Progenitor cell of endocrine pancreas (in vitro differentiated cells): ENCODE results near the gene ARID1B. TPM values are rescaled to one million over a fixed set of nuclear protein-coding genes. Genes with fewer than 3 reads are reported as not detected.

Source experiments
- DNase-seq: peaks from one replicate; pipeline ENCODE4 v3.0.0; 2021; ENCODE audit warnings: low spot score; ENCODE audit not compliant: unreplicated experiment
- H3K27ac Mint-ChIP-seq: 2 replicates; pipeline ENCODE4 v1.8.0; 2021; ENCODE audit warnings: mild to moderate bottlenecking, moderate library complexity, mixed read lengths
- H3K27me3 Mint-ChIP-seq: 2 replicates; pipeline ENCODE4 v1.8.0; 2021; ENCODE audit warnings: mixed read lengths
- H3K36me3 Mint-ChIP-seq: 2 replicates; pipeline ENCODE4 v1.8.0; 2022; ENCODE audit warnings: mixed read lengths; ENCODE audit not compliant: insufficient read depth
- H3K4me1 Mint-ChIP-seq: 2 replicates; pipeline ENCODE4 v1.8.0; 2021; ENCODE audit warnings: low read depth, mixed read lengths
- H3K4me3 Mint-ChIP-seq: 2 replicates; pipeline ENCODE4 v1.8.0; 2021; ENCODE audit warnings: low read depth, mild to moderate bottlenecking, moderate library complexity, mixed read lengths
- H3K9me3 Mint-ChIP-seq: 2 replicates; pipeline ENCODE4 v1.8.0; 2021; ENCODE audit warnings: low read depth, mixed read lengths
- total RNA-seq: library from RNA; stranded (reverse); gene quantifications from 2 replicates; pipeline ENCODE4 v1.2.1, GENCODE V29; 2021
- TF ChIP-seq, protein P1 (sequence below): fragments of 200-600 bp; sonication (generic); IDR thresholded peaks from one replicate; pipeline ENCODE4 v1.5.0; 2021; ENCODE audit warnings: antibody characterized with exemption, mild to moderate bottlenecking; ENCODE audit not compliant: unreplicated experiment

The ARID1B gene
- total RNA-seq, 1 donor from 2014 or later: 152 TPM

DNA sequence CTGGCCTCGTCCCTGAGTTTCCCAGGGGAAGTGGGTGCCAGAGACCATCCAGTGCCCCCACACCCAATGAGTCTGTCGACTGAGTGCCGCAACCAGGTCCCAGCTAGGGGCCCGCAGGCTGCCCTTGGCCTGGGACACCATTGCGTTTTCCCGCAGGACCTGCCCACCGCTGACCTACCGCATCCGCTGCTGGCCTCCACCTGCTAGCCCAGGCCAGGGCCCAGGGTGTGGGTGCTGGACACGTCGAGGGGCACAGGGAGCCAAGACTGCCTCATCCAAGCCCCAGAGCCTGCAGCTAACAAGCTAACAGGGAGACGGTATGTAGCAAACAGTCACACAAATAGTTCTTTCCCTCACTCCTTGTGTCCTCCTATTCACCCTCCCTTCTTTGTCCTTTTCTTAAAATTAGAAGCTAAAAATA, 448.4 kb downstream of the ARID1B start:
- Mint-ChIP-seq H3K4me3 (no peak overlapping the region), H3K4me1 (peaks cover 8% of the 10 kb centered on the region), H3K27ac (no peak overlapping the region), H3K36me3 (peaks cover 4% of the 10 kb centered on the region), H3K27me3 (peaks cover 23% of the 10 kb centered on the region), H3K9me3 (no peaks in the 10 kb centered on the region)
- TF ChIP-seq, protein P1, sequence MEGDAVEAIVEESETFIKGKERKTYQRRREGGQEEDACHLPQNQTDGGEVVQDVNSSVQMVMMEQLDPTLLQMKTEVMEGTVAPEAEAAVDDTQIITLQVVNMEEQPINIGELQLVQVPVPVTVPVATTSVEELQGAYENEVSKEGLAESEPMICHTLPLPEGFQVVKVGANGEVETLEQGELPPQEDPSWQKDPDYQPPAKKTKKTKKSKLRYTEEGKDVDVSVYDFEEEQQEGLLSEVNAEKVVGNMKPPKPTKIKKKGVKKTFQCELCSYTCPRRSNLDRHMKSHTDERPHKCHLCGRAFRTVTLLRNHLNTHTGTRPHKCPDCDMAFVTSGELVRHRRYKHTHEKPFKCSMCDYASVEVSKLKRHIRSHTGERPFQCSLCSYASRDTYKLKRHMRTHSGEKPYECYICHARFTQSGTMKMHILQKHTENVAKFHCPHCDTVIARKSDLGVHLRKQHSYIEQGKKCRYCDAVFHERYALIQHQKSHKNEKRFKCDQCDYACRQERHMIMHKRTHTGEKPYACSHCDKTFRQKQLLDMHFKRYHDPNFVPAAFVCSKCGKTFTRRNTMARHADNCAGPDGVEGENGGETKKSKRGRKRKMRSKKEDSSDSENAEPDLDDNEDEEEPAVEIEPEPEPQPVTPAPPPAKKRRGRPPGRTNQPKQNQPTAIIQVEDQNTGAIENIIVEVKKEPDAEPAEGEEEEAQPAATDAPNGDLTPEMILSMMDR: no peak
- DNase-seq: no peak

- Mint-ChIP-seq H3K4me1 (peaks cover 3% of the 10 kb centered on the region), H3K36me3 (peaks cover 4% of the 10 kb centered on the region), H3K27me3 (peaks cover 24% of the 10 kb centered on the region), H3K27ac (no peak overlapping the region), H3K4me3 (no peak overlapping the region), H3K9me3 (no peaks in the 10 kb centered on the region)
- DNase-seq: no peak
- TF ChIP-seq, protein P1: no peak
Observed at GRCh38 chr6:157226026-157226625, 448.9 kb downstream of the ARID1B start.

GRCh38 chr6:157226761-157227160, 449.6 kb downstream of the ARID1B start:
- Mint-ChIP-seq H3K9me3 (no peaks in the 10 kb centered on the region), H3K27ac (no peak overlapping the region), H3K4me1 (peaks cover 1% of the 10 kb centered on the region), H3K27me3 (peaks cover 24% of the 10 kb centered on the region), H3K36me3 (peaks cover 4% of the 10 kb centered on the region), H3K4me3 (no peak overlapping the region)
- TF ChIP-seq, protein P1: no peak
- no peak for DNase-seq

- no peaks in the 10 kb centered on the region for H3K4me1 Mint-ChIP-seq
- peaks cover 4% of the 10 kb centered on the region for H3K36me3 Mint-ChIP-seq
- H3K27ac Mint-ChIP-seq: no peak overlapping the region
- peaks cover 26% of the 10 kb centered on the region for H3K27me3 Mint-ChIP-seq
- no peaks in the 10 kb centered on the region for H3K9me3 Mint-ChIP-seq
- TF ChIP-seq, protein P1: peak; percentile 34
- no peak for DNase-seq
- H3K4me3 Mint-ChIP-seq: no peak overlapping the region
Observed at GRCh38 chr6:157227202-157228166, 450.3 kb downstream of the ARID1B start.

DNA sequence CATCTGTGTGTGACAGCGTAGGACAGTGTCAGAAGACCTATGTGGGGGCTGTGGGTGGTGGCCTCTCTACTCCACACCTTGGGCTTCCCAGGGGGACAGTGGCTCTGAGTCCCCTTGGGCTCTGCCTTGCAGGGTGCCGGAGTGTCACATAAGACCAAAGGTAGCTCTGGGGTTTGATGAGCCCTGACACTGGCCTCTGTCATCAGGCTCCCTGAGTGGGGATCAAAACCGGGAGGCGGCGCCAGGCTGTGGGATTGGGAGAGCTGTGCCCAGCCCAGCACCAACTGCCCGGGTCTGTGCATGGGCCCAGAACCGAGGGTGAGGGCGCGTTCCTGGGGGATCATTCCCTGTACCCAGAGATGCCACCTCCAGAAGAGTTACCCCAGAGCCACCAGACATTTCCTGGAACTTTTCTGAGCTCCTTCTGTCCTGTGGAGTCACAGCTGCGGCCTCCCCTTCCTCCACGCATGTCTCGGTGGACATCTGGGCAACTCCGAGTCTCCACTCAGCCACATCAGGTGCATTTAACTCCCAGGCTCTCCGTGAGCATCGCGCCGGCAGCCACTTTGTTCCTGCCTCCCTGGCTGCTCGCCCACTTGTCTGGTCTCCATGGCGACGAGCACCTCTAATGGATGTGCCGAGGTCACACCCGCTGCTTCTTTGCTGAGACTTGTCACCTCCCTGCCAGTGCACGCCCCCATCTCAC, 451.4 kb downstream of the ARID1B start:
- Mint-ChIP-seq H3K4me3 (no peak overlapping the region), H3K27ac (no peak overlapping the region), H3K36me3 (peaks cover 3% of the 10 kb centered on the region), H3K4me1 (no peaks in the 10 kb centered on the region), H3K9me3 (no peaks in the 10 kb centered on the region), H3K27me3 (peaks cover 33% of the 10 kb centered on the region)
- TF ChIP-seq, protein P1: no peak
- DNase-seq: no peak
